Neuronal stem cell (in vitro differentiated cells): ENCODE results near the gene GOLGA6L10.
"Not testable (repeated sequence)": the region's sequence is repeated elsewhere in the genome, so short reads cannot be mapped to it uniquely, and the experiment has no call there.

Source experiments
- DNase-seq: peaks from one replicate; pipeline ENCODE4 v3.0.0-alpha.2; 2013; ENCODE audit warnings: low spot score
- H2AFZ ChIP-seq: one replicate; pipeline ENCODE4 v1.6.1; 2013; ENCODE audit warnings: mild to moderate bottlenecking, low read length, inconsistent platforms
- H2AK5ac ChIP-seq: 2 replicates; pipeline ENCODE4 v1.6.1; 2013; ENCODE audit warnings: low read depth, mild to moderate bottlenecking, inconsistent platforms, low read length, moderate library complexity, mixed read lengths
- H2BK120ac ChIP-seq: 2 replicates; pipeline ENCODE4 v1.6.1; 2013; ENCODE audit warnings: low read depth, mild to moderate bottlenecking, inconsistent platforms, low read length, moderate library complexity, mixed read lengths
- H2BK12ac ChIP-seq: one replicate; pipeline ENCODE4 v1.6.1; 2013; ENCODE audit warnings: low read length, inconsistent platforms
- H2BK15ac ChIP-seq: 2 replicates; pipeline ENCODE4 v1.6.1; 2013; ENCODE audit warnings: mild to moderate bottlenecking, low read length, inconsistent platforms, mixed read lengths
- H2BK5ac ChIP-seq: one replicate; pipeline ENCODE4 v1.6.1; 2013; ENCODE audit warnings: inconsistent platforms, mild to moderate bottlenecking, low read length, moderate library complexity
- H3K14ac ChIP-seq: one replicate; pipeline ENCODE4 v1.6.1; 2013; ENCODE audit warnings: low read length, inconsistent platforms
- H3K18ac ChIP-seq: 2 replicates; pipeline ENCODE4 v1.6.1; 2013; ENCODE audit warnings: low read length, inconsistent platforms
- H3K23ac ChIP-seq: 2 replicates; pipeline ENCODE4 v1.6.1; 2013; ENCODE audit warnings: low read depth, mild to moderate bottlenecking, mixed read lengths, low read length, inconsistent platforms; ENCODE audit not compliant: poor library complexity
- H3K27ac ChIP-seq: replicated peaks from 3 replicates; pipeline ENCODE4 v1.5.1; 2013; ENCODE audit warnings: low read length, inconsistent platforms
- H3K27me3 ChIP-seq, 3 experiments: 2 replicates each; pipeline ENCODE4 v1.6.1; 2013; ENCODE audit warnings: low read length in 3 of 3, mild to moderate bottlenecking in 2 of 3, inconsistent platforms in 1 of 3, low read depth in 1 of 3, mixed read lengths in 1 of 3, moderate library complexity in 1 of 3; ENCODE audit not compliant: control insufficient read depth in 3 of 3, insufficient read depth in 3 of 3
- H3K36me3 ChIP-seq, 2 donors: replicated peaks in 1 of 2; 2 replicates each; pipeline ENCODE4 v1.6.1; 2013; ENCODE audit warnings: low read length in 2 of 2; ENCODE audit not compliant: control insufficient read depth in 2 of 2, insufficient read depth in 2 of 2
- H3K4ac ChIP-seq: 2 replicates; pipeline ENCODE4 v1.6.1; 2013; ENCODE audit warnings: inconsistent platforms, mild to moderate bottlenecking, low read length, moderate library complexity
- H3K4me1 ChIP-seq, 2 donors: 1 replicate in 1 of 2; 2 replicates in 1 of 2; pipeline ENCODE4 v1.6.1; 2013; ENCODE audit warnings: low read length in 2 of 2, low read depth in 1 of 2; ENCODE audit not compliant: control insufficient read depth in 2 of 2, insufficient read depth in 1 of 2
- H3K4me2 ChIP-seq: one replicate; pipeline ENCODE4 v1.6.1; 2013; ENCODE audit warnings: mild to moderate bottlenecking, low read length, inconsistent platforms; ENCODE audit not compliant: insufficient read depth, poor library complexity, severe bottlenecking
- H3K4me3 ChIP-seq, 2 donors: 2 replicates each; pipeline ENCODE4 v1.5.1; 2013; ENCODE audit warnings: low read length in 2 of 2, mild to moderate bottlenecking in 2 of 2, inconsistent platforms in 1 of 2, moderate library complexity in 1 of 2
- H3K79me1 ChIP-seq: one replicate; pipeline ENCODE4 v1.6.1; 2013; ENCODE audit warnings: low read depth, mild to moderate bottlenecking, inconsistent platforms, low read length, moderate library complexity
- H3K9ac ChIP-seq: one replicate; pipeline ENCODE4 v1.6.1; 2013; ENCODE audit warnings: mild to moderate bottlenecking, low read depth, low read length, inconsistent platforms; ENCODE audit not compliant: poor library complexity
- H3K9me3 ChIP-seq, 2 donors: replicated peaks in 1 of 2; 2 replicates each; pipeline versions ENCODE3 to v1.6.1; 2013; ENCODE audit warnings: low read length in 2 of 2, mild to moderate bottlenecking in 2 of 2, inconsistent platforms in 1 of 2, low read depth in 1 of 2, mixed read lengths in 1 of 2, moderate library complexity in 1 of 2; ENCODE audit not compliant: control insufficient read depth in 2 of 2, insufficient read depth in 1 of 2
- H4K8ac ChIP-seq: one replicate; pipeline ENCODE4 v1.6.1; 2013; ENCODE audit warnings: low read depth, mild to moderate bottlenecking, inconsistent platforms, low read length, moderate library complexity
- H4K91ac ChIP-seq: one replicate; pipeline ENCODE4 v1.6.1; 2013; ENCODE audit warnings: low read length, low read depth, mild to moderate bottlenecking, inconsistent platforms; ENCODE audit not compliant: poor library complexity
- WGBS, 2 donors: extraction: QIAGEN DNeasy Blood & Tissue Kit; methylation state at CpG; one replicate each; pipeline ENCODE4 v1.1.7; 2013; ENCODE audit warnings: missing lambda C conversion rate in 2 of 2, mixed read lengths in 1 of 2; ENCODE audit not compliant: insufficient read length in 2 of 2, insufficient replicate concordance in 1 of 2; ENCODE audit errors: extremely low coverage in 2 of 2; 5-methylcytosine and 5-hydroxymethylcytosine counted together

GOLGA6L10 gene

GRCh38 chr15:82320861-82321260 is 28.4 kb downstream of the GOLGA6L10 start:
- not testable (repeated sequence) for H3K4me1 ChIP-seq, H3K18ac ChIP-seq, H3K23ac ChIP-seq, H3K27ac ChIP-seq, H3K9me3 ChIP-seq, H3K79me1 ChIP-seq, H3K27me3 ChIP-seq, H2BK120ac ChIP-seq, H3K36me3 ChIP-seq, H2AK5ac ChIP-seq, H3K4me3 ChIP-seq, H2BK12ac ChIP-seq, H4K8ac ChIP-seq, H4K91ac ChIP-seq, H3K4ac ChIP-seq, H2BK15ac ChIP-seq, H3K14ac ChIP-seq, H3K4me2 ChIP-seq, H2AFZ ChIP-seq, H3K9ac ChIP-seq, DNase-seq, H2BK5ac ChIP-seq
- WGBS, 2 donors, result no CpG with 5 or more reads among the region's 6 CpGs

- not testable (repeated sequence) for DNase-seq, H3K4me1 ChIP-seq, H3K4me3 ChIP-seq, H3K9ac ChIP-seq, H3K9me3 ChIP-seq, H2BK5ac ChIP-seq, H4K91ac ChIP-seq, H2BK15ac ChIP-seq, H3K23ac ChIP-seq, H2AFZ ChIP-seq, H3K18ac ChIP-seq, H3K4me2 ChIP-seq, H2BK120ac ChIP-seq, H3K79me1 ChIP-seq, H3K14ac ChIP-seq, H4K8ac ChIP-seq, H3K27me3 ChIP-seq, H2BK12ac ChIP-seq, H3K4ac ChIP-seq, H3K27ac ChIP-seq, H2AK5ac ChIP-seq, H3K36me3 ChIP-seq
- WGBS, 2 donors, result no CpG with 5 or more reads among the region's 19 CpGs
These were observed 29.6 kb downstream of the GOLGA6L10 start for GRCh38 chr15:82319522-82320278.

- H2BK15ac ChIP-seq, DNase-seq, H3K4ac ChIP-seq, H3K4me2 ChIP-seq, H3K4me1 ChIP-seq, H3K23ac ChIP-seq, H3K9ac ChIP-seq, H2BK120ac ChIP-seq, H3K27ac ChIP-seq, H4K8ac ChIP-seq, H2BK5ac ChIP-seq, H3K27me3 ChIP-seq, H2BK12ac ChIP-seq, H3K9me3 ChIP-seq, H3K79me1 ChIP-seq, H3K36me3 ChIP-seq, H3K14ac ChIP-seq, H3K4me3 ChIP-seq, H3K18ac ChIP-seq, H4K91ac ChIP-seq, H2AFZ ChIP-seq, H2AK5ac ChIP-seq: not testable (repeated sequence)
- WGBS, 2 donors, result no CpG with 5 or more reads among the region's 8 CpGs
These were observed 31.0 kb downstream of the GOLGA6L10 start for GRCh38 chr15:82318281-82318680.

- H3K79me1 ChIP-seq, H3K27ac ChIP-seq, H3K23ac ChIP-seq, H3K4me3 ChIP-seq, H3K4me1 ChIP-seq, H2BK12ac ChIP-seq, H2BK5ac ChIP-seq, H3K4me2 ChIP-seq, H3K18ac ChIP-seq, H2BK120ac ChIP-seq, H3K27me3 ChIP-seq, H3K4ac ChIP-seq, H3K9ac ChIP-seq, DNase-seq, H2AFZ ChIP-seq, H2BK15ac ChIP-seq, H3K36me3 ChIP-seq, H3K14ac ChIP-seq, H4K8ac ChIP-seq, H4K91ac ChIP-seq, H3K9me3 ChIP-seq: not testable (repeated sequence)
- peak overlapping the region; percentile 75 for H2AK5ac ChIP-seq
- no CpG with 5 or more reads among the region's 7 CpGs for WGBS, 2 donors
These were observed 31.8 kb downstream of the GOLGA6L10 start for GRCh38 chr15:82317516-82317915.
